ENCODE measurements around the gene ESRRA. TPM values are rescaled to one million over a fixed set of nuclear protein-coding genes. Genes with fewer than 3 reads are reported as not detected.

Gene ESRRA
- total and polyA plus RNA-seq, 2 donors, result 20.5 to 48.0 TPM

DNA sequence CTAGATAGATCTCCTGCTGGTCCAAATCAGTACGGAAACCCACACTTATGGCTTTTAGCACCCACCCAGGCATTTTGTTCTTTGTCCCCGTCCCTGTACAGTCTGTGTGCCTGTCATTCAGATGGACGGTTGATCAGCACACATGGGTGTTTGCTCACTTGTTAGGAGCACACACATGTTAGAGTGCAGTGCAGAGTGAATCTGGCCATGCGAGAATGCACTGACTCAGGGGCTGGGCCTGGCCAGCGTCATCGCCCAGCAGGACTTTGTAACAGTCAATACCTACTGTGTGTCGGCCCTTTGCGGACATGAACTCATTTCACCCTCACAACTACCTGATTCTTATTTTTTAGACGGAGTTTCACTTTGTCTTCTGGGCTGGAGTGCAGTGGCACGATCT is 57.0 kb downstream of the ESRRA start:
- peaks cover 38 to 44% of the 10 kb centered on the region in 2 donors for H3K36me3 ChIP-seq (ENCODE audit: control insufficient read depth in 2 of 2, insufficient read depth in 2 of 2, low read length in 1 of 2)
- WGBS, result 98% methylated on average over 10 of the region's 10 CpGs

DNA sequence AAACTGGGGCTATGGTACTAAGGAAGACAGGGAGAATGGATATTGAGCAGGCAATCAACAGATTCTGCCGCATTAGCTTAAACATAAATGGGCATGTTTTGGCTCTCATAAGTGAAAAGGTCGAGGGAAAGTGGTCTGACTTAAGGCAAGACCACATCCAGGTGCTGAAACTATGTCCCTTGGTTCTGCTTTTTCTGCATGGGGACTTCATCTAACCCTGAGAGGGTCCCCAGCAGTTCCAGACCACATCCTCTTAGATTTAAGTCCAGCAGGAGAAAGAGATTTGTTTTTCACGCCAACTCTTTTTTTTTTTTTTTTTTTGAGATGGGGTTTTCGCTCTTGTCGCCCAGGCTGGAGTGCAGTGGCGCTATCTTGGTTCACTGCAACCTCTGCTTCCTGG is 59.1 kb downstream of the ESRRA start:
- Histone ChIP-seq H3K4me1 (ENCODE audit: control insufficient read depth in 2 of 2, insufficient read depth in 2 of 2, low read length in 2 of 2) (peaks cover 11 to 24% of the 10 kb centered on the region in 2 donors), H3K4me3 (ENCODE audit: low read length in 2 of 2) (no peak overlapping the region), H3K9me3 (ENCODE audit: control insufficient read depth in 2 of 2, insufficient read depth in 1 of 2, low read length in 1 of 2) (peaks cover 0 to 10% of the 10 kb centered on the region in 2 donors), H3K36me3 (ENCODE audit: control insufficient read depth in 2 of 2, insufficient read depth in 2 of 2, low read length in 1 of 2) (peaks cover 44 to 63% of the 10 kb centered on the region in 2 donors), H3K27ac (ENCODE audit: low read depth in 1 of 2, low read length in 1 of 2) (no peak overlapping the region), H3K27me3 (ENCODE audit: control insufficient read depth in 2 of 2, insufficient read depth in 1 of 2, low read length in 1 of 2) (peaks cover 0 to under 1% of the 10 kb centered on the region in 2 donors)
- WGBS, result 75% methylated on average over 6 of the region's 6 CpGs
- DNase-seq (ENCODE audit: low read depth in 6 of 9, low spot score in 9 of 9), result no peak

More for the DNA sequence above, 57.0 kb downstream of the ESRRA start:
- Histone ChIP-seq H3K27me3 (ENCODE audit: control insufficient read depth in 2 of 2, insufficient read depth in 1 of 2, low read length in 1 of 2) (peaks cover 0 to 4% of the 10 kb centered on the region in 2 donors), H3K4me3 (ENCODE audit: low read length in 2 of 2) (no peak overlapping the region), H3K4me1 (ENCODE audit: control insufficient read depth in 2 of 2, insufficient read depth in 2 of 2, low read length in 2 of 2) (peaks cover 21 to 43% of the 10 kb centered on the region in 2 donors), H3K9me3 (ENCODE audit: control insufficient read depth in 2 of 2, insufficient read depth in 1 of 2, low read length in 1 of 2) (peaks cover 0 to 3% of the 10 kb centered on the region in 2 donors), H3K27ac (ENCODE audit: low read depth in 1 of 2, low read length in 1 of 2) (peak overlapping the region; percentile 15 to 65)
- no peak for DNase-seq (ENCODE audit: low read depth in 6 of 9, low spot score in 9 of 9)

DNA sequence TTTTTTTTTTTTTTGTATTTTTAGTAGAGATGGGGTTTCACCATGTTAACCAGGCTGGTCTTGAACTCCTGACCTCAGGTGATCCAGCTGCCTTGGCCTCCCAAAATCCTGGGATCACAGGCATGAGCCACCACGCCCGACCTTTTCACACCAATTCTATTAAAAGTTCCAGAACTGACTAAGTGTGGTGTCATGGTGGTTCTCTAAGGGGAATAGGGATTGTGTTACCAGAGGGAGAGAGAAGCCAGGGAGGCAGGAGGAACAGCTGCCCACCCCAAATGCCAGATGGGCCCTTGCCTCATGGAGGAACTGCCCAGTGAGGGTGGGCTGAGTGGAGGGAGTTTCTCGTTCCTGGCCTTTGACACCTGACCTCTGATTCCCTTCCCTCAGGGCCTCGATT is 59.6 kb downstream of the ESRRA start:
- H3K27me3 ChIP-seq (ENCODE audit: control insufficient read depth in 2 of 2, insufficient read depth in 1 of 2, low read length in 1 of 2), result no peaks in the 10 kb centered on the region
- H3K9me3 ChIP-seq (ENCODE audit: control insufficient read depth in 2 of 2, insufficient read depth in 1 of 2, low read length in 1 of 2), result peaks cover 0 to 10% of the 10 kb centered on the region in 2 donors
- no peak overlapping the region for H3K4me3 ChIP-seq (ENCODE audit: low read length in 2 of 2)
- WGBS, result 96% methylated on average over 4 of the region's 4 CpGs
- H3K4me1 ChIP-seq (ENCODE audit: control insufficient read depth in 2 of 2, insufficient read depth in 2 of 2, low read length in 2 of 2), result peaks cover 6 to 19% of the 10 kb centered on the region in 2 donors
- peaks cover 46 to 67% of the 10 kb centered on the region in 2 donors for H3K36me3 ChIP-seq (ENCODE audit: control insufficient read depth in 2 of 2, insufficient read depth in 2 of 2, low read length in 1 of 2)
- no peak overlapping the region for H3K27ac ChIP-seq (ENCODE audit: low read depth in 1 of 2, low read length in 1 of 2)
- no peak for DNase-seq (ENCODE audit: low read depth in 6 of 9, low spot score in 9 of 9)

Other genes starting within 250 kb of the ESRRA start
- gene MACROD1, start 139.4 kb upstream of the ESRRA start, total RNA-seq, result 16.6 TPM
- gene MACROD1, start 139.4 kb upstream of the ESRRA start, polyA plus RNA-seq, result 9.7 TPM
- 94.1 TPM for gene STIP1, start 119.4 kb upstream of the ESRRA start, total RNA-seq
- 46.7 TPM for gene STIP1, start 119.4 kb upstream of the ESRRA start, polyA plus RNA-seq
- gene FERMT3, start 98.8 kb upstream of the ESRRA start, total RNA-seq, result 74.5 TPM
- 91.0 TPM for gene FERMT3, start 98.8 kb upstream of the ESRRA start, polyA plus RNA-seq
- 45.1 TPM for gene TRPT1, start 79.3 kb upstream of the ESRRA start, total RNA-seq
- gene TRPT1, start 79.3 kb upstream of the ESRRA start, polyA plus RNA-seq, result 66.7 TPM
- gene NUDT22, start 79.2 kb upstream of the ESRRA start, total RNA-seq, result 48.7 TPM
- 93.2 TPM for gene NUDT22, start 79.2 kb upstream of the ESRRA start, polyA plus RNA-seq
- 18.1 TPM for gene DNAJC4, start 75.0 kb upstream of the ESRRA start, total RNA-seq
- gene DNAJC4, start 75.0 kb upstream of the ESRRA start, polyA plus RNA-seq, result 134 TPM
- gene VEGFB, start 70.9 kb upstream of the ESRRA start, total RNA-seq, result 16.0 TPM
- 70.2 TPM for gene VEGFB, start 70.9 kb upstream of the ESRRA start, polyA plus RNA-seq
- gene FKBP2, start 64.4 kb upstream of the ESRRA start, total RNA-seq, result 45.0 TPM
- gene FKBP2, start 64.4 kb upstream of the ESRRA start, polyA plus RNA-seq, result 128 TPM
- gene PPP1R14B, start 58.6 kb upstream of the ESRRA start, total RNA-seq, result 106 TPM
- 105 TPM for gene PPP1R14B, start 58.6 kb upstream of the ESRRA start, polyA plus RNA-seq
- 5.8 TPM for gene PLCB3, start 54.0 kb upstream of the ESRRA start, total RNA-seq
- gene PLCB3, start 54.0 kb upstream of the ESRRA start, polyA plus RNA-seq, result 7.3 TPM
- 65.8 TPM for gene BAD, start 20.9 kb upstream of the ESRRA start, total RNA-seq
- gene BAD, start 20.9 kb upstream of the ESRRA start, polyA plus RNA-seq, result 64.1 TPM
- 7.3 TPM for gene GPR137, start 19.7 kb upstream of the ESRRA start, total RNA-seq
- gene GPR137, start 19.7 kb upstream of the ESRRA start, polyA plus RNA-seq, result 18.5 TPM
- not detected for gene KCNK4, start 14.2 kb upstream of the ESRRA start, total RNA-seq
- not detected for gene KCNK4, start 14.2 kb upstream of the ESRRA start, polyA plus RNA-seq
- gene CATSPERZ, start 5.2 kb upstream of the ESRRA start, total RNA-seq, result 0.19 TPM
- gene CATSPERZ, start 5.2 kb upstream of the ESRRA start, polyA plus RNA-seq, result 0.78 TPM
- 353 TPM for gene TRMT112, start 12.0 kb downstream of the ESRRA start, total RNA-seq
- gene TRMT112, start 12.0 kb downstream of the ESRRA start, polyA plus RNA-seq, result 294 TPM
- 222 TPM for gene PRDX5, start 12.6 kb downstream of the ESRRA start, total RNA-seq
- 286 TPM for gene PRDX5, start 12.6 kb downstream of the ESRRA start, polyA plus RNA-seq
- gene CCDC88B, start 34.7 kb downstream of the ESRRA start, total RNA-seq, result 26.9 TPM
- 480 TPM for gene CCDC88B, start 34.7 kb downstream of the ESRRA start, polyA plus RNA-seq
- gene RPS6KA4, start 53.6 kb downstream of the ESRRA start, total RNA-seq, result 17.8 TPM
- gene RPS6KA4, start 53.6 kb downstream of the ESRRA start, polyA plus RNA-seq, result 24.6 TPM

Measured in thymus (tissue), 11 donors.